ENCODE results near the gene PDLIM4. TPM values are rescaled to one million over a fixed set of nuclear protein-coding genes. Genes with fewer than 3 reads are reported as not detected.
A peak's percentile ranks its signal among the peaks of the same experiment; 100 is the strongest.

The PDLIM4 gene
- total and polyA plus RNA-seq, 3 donors from 2014 or later, result 11.8 to 20.5 (median 18.5) TPM

- no peak for DNase-seq
- WGBS, 2 donors, result 94% methylated on average over 2 of the region's 2 CpGs
- H3K36me3 ChIP-seq (ENCODE audit: low read depth, missing control alignments), result no peaks in the 10 kb centered on the region
- H3K4me3 ChIP-seq, result no peak overlapping the region
- no peaks in the 10 kb centered on the region for H3K9me3 ChIP-seq
- intact Hi-C loops (cut with DNase I; ENCODE audit: low total_unique reads), result no loop called here
- H3K27me3 ChIP-seq, result no peaks in the 10 kb centered on the region
- peaks cover 10% of the 10 kb centered on the region for H3K4me1 ChIP-seq
- no peak overlapping the region for H3K27ac ChIP-seq
- TF ChIP-seq CTCF (IDR thresholded peaks at IDR 0.05), result no peak
- no peak for TF ChIP-seq POLR2A (IDR thresholded peaks at IDR 0.05)
Measured at GRCh38 chr5:132291026-132291425, 33.5 kb downstream of the PDLIM4 start.

GRCh38 chr5:132293066-132293991 lies 35.8 kb downstream of the PDLIM4 start:
- peak; percentile 93 for DNase-seq
- TF ChIP-seq CTCF (IDR thresholded peaks at IDR 0.05) (no peak), POLR2A (IDR thresholded peaks at IDR 0.05) (no peak)
- WGBS, 2 donors, result 1 to 6% methylated on average over 3 to 50 of the region's 50 CpGs
- Histone ChIP-seq H3K4me3 (peak overlapping the region; percentile 65 to 71), H3K27ac (peak overlapping the region; percentile 92 to 97), H3K27me3 (no peaks in the 10 kb centered on the region), H3K9me3 (no peaks in the 10 kb centered on the region), H3K4me1 (peaks cover 10% of the 10 kb centered on the region), H3K36me3 (ENCODE audit: low read depth, missing control alignments) (no peaks in the 10 kb centered on the region)
- intact Hi-C loops (cut with DNase I; ENCODE audit: low total_unique reads), result no loop called here

GRCh38 chr5:132293992-132294727 lies 36.7 kb downstream of the PDLIM4 start, which contains the start of gene SLC22A4:
TSS of gene SLC22A4 (plus strand) at chr5:132294394. CDS start at chr5:132294617, 223 bp downstream.
- WGBS, 2 donors, result 0% methylated on average over 9 to 32 of the region's 63 CpGs
- peak; percentile 91 for DNase-seq
- Histone ChIP-seq H3K4me3 (peak within 1 kb of the TSS; percentile 65 to 71), H3K36me3 (ENCODE audit: low read depth, missing control alignments) (no peaks in the 10 kb centered on the region), H3K4me1 (peaks cover 10% of the 10 kb centered on the region), H3K27ac (peak within 1 kb of the TSS; percentile 92 to 97), H3K9me3 (no peaks in the 10 kb centered on the region), H3K27me3 (no peaks in the 10 kb centered on the region)
- TF ChIP-seq POLR2A (IDR thresholded peaks at IDR 0.05) (peak; percentile 73), CTCF (IDR thresholded peaks at IDR 0.05) (no peak)
- intact Hi-C loops (cut with DNase I; ENCODE audit: low total_unique reads), result no loop called here

- 11 to 14% methylated on average over 18 to 49 of the region's 50 CpGs for WGBS, 2 donors
- Histone ChIP-seq H3K36me3 (ENCODE audit: low read depth, missing control alignments) (no peaks in the 10 kb centered on the region), H3K4me3 (peak overlapping the region; percentile 65 to 71), H3K9me3 (no peaks in the 10 kb centered on the region), H3K27ac (peak overlapping the region; percentile 92 to 97), H3K27me3 (no peaks in the 10 kb centered on the region), H3K4me1 (peaks cover 10% of the 10 kb centered on the region)
- DNase-seq, result peak; percentile 32
- intact Hi-C loops (cut with DNase I; ENCODE audit: low total_unique reads), result no loop called here
- TF ChIP-seq POLR2A (IDR thresholded peaks at IDR 0.05), result no peak
- TF ChIP-seq CTCF (IDR thresholded peaks at IDR 0.05), result no peak
Measured at GRCh38 chr5:132294728-132295504, 37.4 kb downstream of the PDLIM4 start.

All from testis (tissue), 3 donors.